T-helper 22 cell (primary cell): ENCODE data around the gene PLCXD1.

Source experiments
- DNase-seq: peaks from one replicate; pipeline ENCODE4 v3.0.0-alpha.2; 2020; ENCODE audit warnings: low read depth

Gene PLCXD1

DNA sequence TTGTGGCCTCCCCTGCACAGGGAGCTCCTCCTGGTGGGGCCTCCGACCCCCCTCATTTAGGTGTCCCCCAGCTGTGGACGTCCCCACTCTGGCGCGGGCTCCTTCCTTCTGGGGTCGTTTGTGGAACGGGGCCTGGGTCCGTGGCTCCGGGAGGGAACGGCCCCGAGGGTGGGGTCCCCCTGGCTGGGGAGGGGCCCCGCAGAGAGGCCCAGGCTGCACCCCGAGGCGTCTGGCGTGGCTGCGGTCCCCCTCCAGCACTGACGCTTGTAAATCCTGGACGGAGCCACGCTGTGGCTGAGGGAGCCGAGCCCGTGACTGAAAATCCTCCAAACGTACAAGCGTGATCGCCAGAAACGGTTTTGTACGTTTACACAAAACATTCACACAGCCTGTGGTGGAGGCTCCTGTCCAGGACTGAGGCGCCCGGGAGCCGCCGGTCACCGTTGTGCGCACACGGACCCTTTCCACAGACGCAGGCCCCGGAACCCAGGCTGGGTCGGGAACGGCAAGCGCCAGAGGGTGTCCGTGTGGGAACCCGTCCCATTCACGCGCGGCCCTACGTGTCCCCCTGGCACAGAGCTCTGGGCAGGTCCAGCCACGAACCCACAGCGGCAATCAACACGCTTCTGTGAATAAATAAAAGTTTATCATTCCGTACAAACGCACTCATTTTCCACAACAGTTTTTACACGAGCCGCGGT, 52.6 kb downstream of the PLCXD1 start:
- DNase-seq = no peak

DNA sequence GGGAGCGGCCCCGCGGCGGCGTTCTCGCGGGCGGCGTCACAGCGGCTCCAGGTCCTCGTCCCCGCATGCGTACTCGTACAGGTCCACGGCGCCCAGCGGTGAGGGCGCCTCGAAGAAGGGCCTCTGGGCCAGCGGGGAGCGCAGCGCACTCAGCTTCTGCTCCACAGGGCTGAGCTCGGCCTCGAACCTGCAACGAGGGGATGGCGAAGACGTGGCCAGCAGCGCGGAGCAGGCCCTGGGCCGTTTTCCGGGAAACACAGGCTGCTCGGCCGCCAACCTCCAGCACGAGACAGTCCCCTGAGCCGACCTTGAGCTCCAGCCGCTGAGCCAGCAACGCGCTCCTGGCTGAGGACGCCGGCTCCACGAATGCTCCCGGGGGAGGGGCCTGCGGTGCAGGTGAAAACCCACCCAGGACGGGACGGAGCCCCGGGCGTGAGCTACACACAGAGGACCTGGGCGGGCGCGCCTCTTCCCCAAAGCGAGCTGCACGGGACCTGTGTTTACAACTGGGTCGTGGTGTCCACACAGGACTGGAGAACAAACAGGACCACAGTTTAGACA, 53.2 kb downstream of the PLCXD1 start:
- DNase-seq = no peak

GRCh38 chrX:334971-335757, 54.0 kb downstream of the PLCXD1 start:
- DNase-seq = no peak

DNA sequence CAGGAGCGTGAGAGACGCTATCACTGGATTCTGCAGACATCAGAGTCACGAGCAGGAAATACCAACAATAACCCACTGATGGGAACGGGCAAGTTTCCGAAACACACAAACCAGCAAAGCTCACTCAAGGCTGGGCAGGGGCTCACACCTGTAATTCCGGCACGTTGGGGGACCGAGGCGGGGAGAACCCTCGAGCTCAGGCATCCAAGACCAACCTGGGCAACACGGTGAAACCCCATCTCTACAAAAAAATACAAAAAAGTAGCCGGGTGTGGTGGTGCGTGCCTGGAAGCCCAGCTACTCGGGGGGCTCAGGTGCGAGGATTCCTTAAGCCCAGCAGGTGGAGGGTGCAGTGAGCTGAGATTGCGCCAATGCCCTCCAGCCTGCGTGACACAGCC, 54.6 kb downstream of the PLCXD1 start:
- no peak for DNase-seq

GRCh38 chrX:336227-336626, 55.0 kb downstream of the PLCXD1 start:
- no peak for DNase-seq

GRCh38 chrX:337331-337831, 56.2 kb downstream of the PLCXD1 start:
- DNase-seq = no peak

GRCh38 chrX:338281-338835, 57.2 kb downstream of the PLCXD1 start:
- no peak for DNase-seq

GRCh38 chrX:338836-339400, 57.7 kb downstream of the PLCXD1 start:
- no peak for DNase-seq

DNA sequence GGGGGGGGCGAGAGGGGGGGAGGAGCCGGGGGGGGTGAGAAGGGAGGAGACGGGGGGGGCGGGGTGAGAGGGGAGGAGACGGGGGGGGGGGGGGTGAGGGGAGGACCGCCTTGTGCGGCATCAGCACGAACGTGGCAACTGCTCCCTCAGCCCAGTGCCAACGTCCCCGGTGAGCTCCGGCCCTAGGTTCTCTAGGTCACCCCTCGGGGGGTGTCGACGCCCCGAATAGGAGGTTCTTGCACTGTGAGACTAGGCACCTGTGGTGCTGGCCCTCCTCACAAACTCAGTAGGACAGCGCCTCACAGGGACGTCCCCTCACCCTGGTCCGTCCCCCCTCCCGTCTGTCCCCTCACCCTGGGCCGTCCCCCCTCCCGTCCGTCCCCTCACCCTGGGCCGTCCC, 58.9 kb downstream of the PLCXD1 start:
- DNase-seq = no peak

GRCh38 chrX:340641-341423, 59.7 kb downstream of the PLCXD1 start:
- DNase-seq = no peak

DNA sequence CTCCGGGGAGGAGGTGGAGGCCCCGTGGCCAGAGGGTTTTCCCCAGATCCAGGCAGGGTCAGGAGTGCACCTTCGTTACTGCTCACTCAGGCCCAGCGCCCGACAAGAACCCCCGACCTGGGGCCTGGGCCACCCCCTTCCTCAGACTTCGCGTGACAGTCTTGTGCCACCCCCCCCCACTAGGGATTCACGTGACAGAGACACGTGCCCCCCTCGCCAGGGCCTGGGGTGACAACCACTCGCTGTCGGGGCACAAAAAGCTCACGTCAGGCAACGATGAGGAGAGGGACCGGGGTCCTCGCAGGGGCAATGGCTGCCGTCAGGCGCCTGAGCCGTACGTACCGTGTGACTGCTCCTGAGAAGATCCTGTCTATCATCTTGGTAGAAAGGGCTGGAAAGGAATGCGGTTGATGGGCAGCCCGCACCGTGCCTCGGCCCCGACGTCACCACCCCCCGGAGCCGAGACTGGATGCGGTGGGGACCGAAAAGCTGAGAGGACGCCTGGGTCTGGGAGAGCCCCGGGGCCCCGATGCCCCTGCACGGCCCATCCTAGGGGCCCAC, 60.4 kb downstream of the PLCXD1 start:
- DNase-seq = no peak

GRCh38 chrX:344371-344901, 63.3 kb downstream of the PLCXD1 start:
- no peak for DNase-seq

- no peak for DNase-seq
Observed at GRCh38 chrX:345020-345925, 64.1 kb downstream of the PLCXD1 start.

GRCh38 chrX:346034-346813, 65.0 kb downstream of the PLCXD1 start:
- DNase-seq = no peak

- DNase-seq = no peak
Observed at GRCh38 chrX:347351-348117, 66.4 kb downstream of the PLCXD1 start.

DNA sequence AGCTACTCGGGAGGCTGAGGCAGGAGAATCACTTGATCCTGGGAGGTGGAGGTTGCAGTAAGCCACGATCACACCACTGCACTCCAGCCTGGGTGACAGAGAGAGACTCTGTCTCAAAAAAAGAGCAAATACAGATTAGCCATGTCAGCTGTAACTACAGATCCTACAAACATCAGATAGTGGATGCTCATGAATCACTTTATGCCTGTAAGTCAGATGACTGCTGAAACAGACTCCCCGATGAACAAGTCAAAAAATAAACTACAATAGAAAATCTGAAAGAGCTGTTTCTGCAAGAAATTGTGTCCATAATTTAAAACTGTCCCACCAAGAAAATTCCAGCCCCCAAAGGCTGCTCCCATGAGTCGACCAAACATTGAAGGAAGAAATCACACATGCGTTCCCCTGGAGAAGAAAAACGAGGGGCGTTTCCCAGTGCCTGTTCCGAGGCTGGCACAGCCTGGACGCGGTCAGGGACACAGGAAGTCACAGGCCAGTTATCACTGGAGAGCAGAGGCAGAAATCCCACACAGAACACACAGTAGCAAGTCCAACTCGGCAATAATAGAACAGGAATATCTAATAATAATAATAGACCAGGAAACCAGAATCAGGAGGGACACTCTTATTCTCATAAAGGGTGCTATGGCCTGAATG, 67.4 kb downstream of the PLCXD1 start:
- DNase-seq = no peak

DNA sequence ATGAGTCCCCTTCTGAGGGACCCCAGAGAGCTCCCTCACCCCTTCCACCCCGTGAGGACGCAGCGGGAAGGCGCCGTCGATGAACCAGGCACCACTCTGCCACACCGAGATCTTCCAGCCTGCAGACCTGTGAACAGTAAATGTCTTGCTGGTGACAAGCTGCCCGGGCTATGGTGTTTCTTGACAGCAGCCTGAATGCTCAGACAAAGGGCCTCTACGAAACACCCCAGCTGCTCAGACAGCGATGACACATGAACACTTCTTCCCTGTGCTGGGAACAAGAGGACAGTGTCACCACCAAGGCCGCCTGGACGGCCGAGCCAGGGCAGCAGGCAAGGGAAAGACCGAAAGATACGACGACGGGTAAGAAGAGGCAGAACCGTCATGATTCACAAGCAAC, 68.0 kb downstream of the PLCXD1 start:
- DNase-seq = no peak

DNA sequence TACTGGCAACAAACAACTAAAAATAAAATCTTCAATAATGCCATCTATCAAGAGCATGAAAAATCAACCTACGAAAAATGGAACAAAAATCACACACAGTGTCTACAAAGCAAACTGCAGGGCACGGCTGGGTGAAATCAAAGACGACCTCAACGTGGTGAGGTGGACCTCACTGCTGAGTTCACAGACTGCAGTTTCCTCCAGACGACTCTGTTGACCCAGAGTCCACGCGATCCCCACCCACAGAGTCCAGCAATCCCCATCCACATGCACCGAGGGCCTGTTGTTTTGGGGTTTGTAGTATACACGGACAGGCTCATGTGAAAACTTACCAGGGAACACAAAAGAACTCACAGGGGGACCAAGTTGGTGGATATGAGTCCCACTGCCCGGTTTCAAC, 68.5 kb downstream of the PLCXD1 start:
- DNase-seq = no peak
